ENCODE measurements around the gene MAPK1. TPM values are rescaled to one million over a fixed set of nuclear protein-coding genes. Genes with fewer than 3 reads are reported as not detected.
"Not testable (repeated sequence)": the region's sequence is repeated elsewhere in the genome, so short reads cannot be mapped to it uniquely, and the experiment has no call there.

MAPK1 gene
- total RNA-seq, 2 donors from 2014 or later: 61.4 to 63.1 TPM

DNA sequence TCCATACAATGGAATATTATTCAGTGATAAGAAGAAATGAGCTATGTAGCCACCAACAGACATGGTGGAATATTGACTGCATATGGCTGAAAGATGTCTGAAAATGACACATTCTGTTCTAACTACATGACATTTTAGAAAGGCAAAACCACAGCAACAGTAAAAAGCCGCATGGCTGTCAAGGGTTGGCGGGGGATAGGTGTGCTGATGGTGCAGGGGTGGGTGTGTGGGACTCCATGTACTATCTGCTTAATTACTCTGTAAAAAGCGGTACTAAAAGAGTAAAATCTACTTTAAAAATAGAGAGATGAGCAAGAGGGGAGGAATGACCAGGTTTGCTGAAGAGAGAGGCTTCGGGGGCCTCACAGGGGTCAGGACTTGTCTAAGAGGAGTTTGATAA is 115.2 kb downstream of the MAPK1 start:
- Histone ChIP-seq H3K9me3 (no peaks in the 10 kb centered on the region), H3K4me1 (ENCODE audit: control insufficient read depth in 1 of 2, low read depth in 2 of 2) (peaks cover 4 to 21% of the 10 kb centered on the region in 2 donors), H3K27me3 (replicated peaks; ENCODE audit: insufficient read depth) (no peaks in the 10 kb centered on the region), H3K27ac (no peak overlapping the region), H3K36me3 (no peaks in the 10 kb centered on the region), H3K4me3 (no peak overlapping the region)
- TF ChIP-seq, protein P1, sequence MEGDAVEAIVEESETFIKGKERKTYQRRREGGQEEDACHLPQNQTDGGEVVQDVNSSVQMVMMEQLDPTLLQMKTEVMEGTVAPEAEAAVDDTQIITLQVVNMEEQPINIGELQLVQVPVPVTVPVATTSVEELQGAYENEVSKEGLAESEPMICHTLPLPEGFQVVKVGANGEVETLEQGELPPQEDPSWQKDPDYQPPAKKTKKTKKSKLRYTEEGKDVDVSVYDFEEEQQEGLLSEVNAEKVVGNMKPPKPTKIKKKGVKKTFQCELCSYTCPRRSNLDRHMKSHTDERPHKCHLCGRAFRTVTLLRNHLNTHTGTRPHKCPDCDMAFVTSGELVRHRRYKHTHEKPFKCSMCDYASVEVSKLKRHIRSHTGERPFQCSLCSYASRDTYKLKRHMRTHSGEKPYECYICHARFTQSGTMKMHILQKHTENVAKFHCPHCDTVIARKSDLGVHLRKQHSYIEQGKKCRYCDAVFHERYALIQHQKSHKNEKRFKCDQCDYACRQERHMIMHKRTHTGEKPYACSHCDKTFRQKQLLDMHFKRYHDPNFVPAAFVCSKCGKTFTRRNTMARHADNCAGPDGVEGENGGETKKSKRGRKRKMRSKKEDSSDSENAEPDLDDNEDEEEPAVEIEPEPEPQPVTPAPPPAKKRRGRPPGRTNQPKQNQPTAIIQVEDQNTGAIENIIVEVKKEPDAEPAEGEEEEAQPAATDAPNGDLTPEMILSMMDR (IDR thresholded peaks at IDR 0.05): no peak
- no peak for ATAC-seq (ENCODE audit: insufficient number of reproducible peaks, low FRiP score, low read depth)
- DNase-seq (ENCODE audit: low spot score): no peak

DNA sequence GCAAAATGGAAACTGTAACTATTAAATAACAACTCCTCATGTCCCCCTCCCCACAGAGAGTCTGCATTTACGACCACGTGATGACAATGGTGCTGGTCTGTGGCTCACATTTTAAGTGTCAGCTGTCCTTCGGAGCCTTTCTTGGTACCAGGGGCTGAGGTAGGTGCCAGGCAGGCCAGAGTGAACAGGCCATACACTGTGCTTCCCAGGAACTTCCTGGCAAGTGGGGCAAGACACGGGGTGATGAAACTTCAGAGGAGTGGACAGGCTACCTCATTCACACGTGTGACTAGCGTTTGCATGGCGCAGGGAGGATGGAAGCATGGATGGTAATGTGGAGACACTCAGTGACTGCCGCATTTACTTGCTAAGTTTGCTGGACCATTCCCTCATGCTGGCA is 121.5 kb downstream of the MAPK1 start:
- Histone ChIP-seq H3K4me3 (no peak overlapping the region), H3K27ac (no peak overlapping the region), H3K27me3 (replicated peaks; ENCODE audit: insufficient read depth) (no peaks in the 10 kb centered on the region), H3K36me3 (no peaks in the 10 kb centered on the region), H3K4me1 (ENCODE audit: control insufficient read depth in 1 of 2, low read depth in 2 of 2) (no peaks in the 10 kb centered on the region), H3K9me3 (no peaks in the 10 kb centered on the region)
- TF ChIP-seq, protein P1 (IDR thresholded peaks at IDR 0.05): no peak
- no peak for ATAC-seq (ENCODE audit: insufficient number of reproducible peaks, low FRiP score, low read depth)
- no peak for DNase-seq (ENCODE audit: low spot score)

DNA sequence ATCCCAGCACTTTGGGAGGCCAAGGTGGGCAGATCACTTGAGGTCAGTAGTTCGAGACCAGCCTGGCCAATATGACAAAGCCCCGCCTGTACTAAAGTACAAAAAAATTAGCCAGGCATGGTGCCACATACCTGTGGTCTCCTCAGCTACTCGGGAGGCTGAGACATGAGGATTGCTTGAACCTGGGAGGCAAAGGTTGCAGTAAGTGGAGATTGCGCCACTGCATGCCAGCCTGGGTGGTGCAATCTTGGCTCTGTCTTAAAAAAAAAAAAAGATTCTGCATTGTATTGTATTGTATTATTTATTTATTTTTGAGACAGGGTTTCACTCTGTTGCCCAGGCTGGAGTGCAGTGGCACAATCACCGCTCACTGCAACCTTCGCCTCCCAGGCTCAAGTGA is 122.5 kb downstream of the MAPK1 start:
- H3K4me1 ChIP-seq (ENCODE audit: control insufficient read depth in 1 of 2, low read depth in 2 of 2); H3K27me3 ChIP-seq (replicated peaks; ENCODE audit: insufficient read depth); H3K9me3 ChIP-seq; DNase-seq (ENCODE audit: low spot score); ATAC-seq (ENCODE audit: insufficient number of reproducible peaks, low FRiP score, low read depth); H3K36me3 ChIP-seq; H3K27ac ChIP-seq; H3K4me3 ChIP-seq: not testable (repeated sequence)

DNA sequence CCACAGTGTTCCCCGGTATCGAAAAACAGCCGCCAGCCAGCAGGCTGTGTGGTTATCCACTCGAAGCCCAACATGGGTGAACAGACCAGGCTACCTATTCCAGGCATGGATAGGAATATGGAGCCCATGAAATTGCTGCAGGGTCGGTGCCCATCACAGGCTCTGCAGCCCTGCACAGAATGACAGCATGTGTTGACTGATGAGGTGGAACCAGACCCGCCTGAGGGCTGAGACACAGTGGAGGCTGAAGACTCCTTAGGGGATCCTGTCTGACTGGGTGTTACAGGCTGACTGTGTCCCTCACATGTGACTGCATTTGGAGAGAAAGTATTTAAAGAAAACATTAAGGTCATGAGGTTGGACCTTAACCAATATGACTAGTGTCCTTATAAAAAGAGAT is 125.7 kb downstream of the MAPK1 start:
- Histone ChIP-seq H3K27me3 (replicated peaks; ENCODE audit: insufficient read depth) (no peaks in the 10 kb centered on the region), H3K27ac (no peak overlapping the region), H3K4me1 (ENCODE audit: control insufficient read depth in 1 of 2, low read depth in 2 of 2) (no peaks in the 10 kb centered on the region), H3K9me3 (no peaks in the 10 kb centered on the region), H3K4me3 (no peak overlapping the region), H3K36me3 (no peaks in the 10 kb centered on the region)
- DNase-seq (ENCODE audit: low spot score) (no peak), ATAC-seq (ENCODE audit: insufficient number of reproducible peaks, low FRiP score, low read depth) (no peak)
- TF ChIP-seq, protein P1 (IDR thresholded peaks at IDR 0.05): no peak

DNA sequence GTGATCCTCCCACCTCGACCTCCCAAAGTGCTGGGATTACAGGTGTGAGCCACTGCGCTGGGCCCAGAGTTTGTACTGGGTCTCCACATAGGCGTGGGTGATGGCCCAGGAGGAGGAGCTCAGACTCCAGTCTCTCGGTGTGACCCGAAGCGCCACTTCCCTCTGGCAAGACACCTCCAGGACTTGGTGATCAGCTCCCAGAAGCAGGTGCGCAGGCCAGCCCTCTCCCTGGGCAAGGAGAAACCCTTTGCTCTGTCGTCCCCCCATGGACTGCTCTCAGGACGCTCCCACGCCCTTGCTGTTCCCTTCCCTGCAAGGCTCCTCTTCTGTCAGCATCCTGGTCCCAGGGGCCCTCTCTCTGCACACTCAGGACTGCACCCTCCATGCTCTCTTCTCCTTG is 126.4 kb downstream of the MAPK1 start:
- DNase-seq (ENCODE audit: low spot score) (no peak), ATAC-seq (ENCODE audit: insufficient number of reproducible peaks, low FRiP score, low read depth) (no peak)
- Histone ChIP-seq H3K4me1 (ENCODE audit: control insufficient read depth in 1 of 2, low read depth in 2 of 2) (peaks cover 0 to 3% of the 10 kb centered on the region in 2 donors), H3K27me3 (replicated peaks; ENCODE audit: insufficient read depth) (no peaks in the 10 kb centered on the region), H3K27ac (no peak overlapping the region), H3K9me3 (no peaks in the 10 kb centered on the region), H3K36me3 (no peaks in the 10 kb centered on the region), H3K4me3 (no peak overlapping the region)
- TF ChIP-seq, protein P1 (IDR thresholded peaks at IDR 0.05): no peak

DNA sequence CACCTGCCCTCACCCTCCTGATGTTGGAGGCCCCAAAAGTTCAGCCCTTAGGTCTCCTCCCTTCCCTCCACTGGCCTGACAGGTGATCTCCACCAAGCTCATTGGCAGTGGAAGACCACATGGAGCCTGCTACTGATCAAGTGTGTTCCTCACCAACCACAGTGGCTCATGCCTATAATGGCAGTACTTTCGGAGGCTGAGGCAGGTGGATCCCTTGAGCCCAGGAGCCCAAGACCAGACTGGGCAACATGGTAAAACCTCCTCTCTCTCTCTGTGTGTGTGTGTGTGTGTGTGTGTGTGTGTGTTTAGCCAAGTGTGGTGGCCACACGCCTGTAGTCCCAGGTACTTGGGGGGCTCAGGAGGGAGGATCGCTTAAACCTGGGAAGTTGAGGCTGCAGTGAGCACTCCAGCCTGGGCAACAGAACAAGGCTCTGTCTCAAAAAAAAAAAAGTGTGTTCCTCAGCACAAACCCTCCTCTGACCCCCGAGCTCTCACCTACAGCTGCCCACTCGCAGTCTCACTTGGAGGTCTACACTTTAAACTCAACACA is 127.5 kb downstream of the MAPK1 start:
- DNase-seq (ENCODE audit: low spot score): no peak
- no peak overlapping the region for H3K4me3 ChIP-seq
- H3K9me3 ChIP-seq: no peaks in the 10 kb centered on the region
- no peaks in the 10 kb centered on the region for H3K27me3 ChIP-seq (replicated peaks; ENCODE audit: insufficient read depth)
- H3K36me3 ChIP-seq: no peaks in the 10 kb centered on the region
- TF ChIP-seq, protein P1 (IDR thresholded peaks at IDR 0.05): no peak
- no peak overlapping the region for H3K27ac ChIP-seq
- no peak for ATAC-seq (ENCODE audit: insufficient number of reproducible peaks, low FRiP score, low read depth)
- H3K4me1 ChIP-seq (ENCODE audit: control insufficient read depth in 1 of 2, low read depth in 2 of 2): peaks cover under 1 to 6% of the 10 kb centered on the region in 2 donors

All from thoracic aorta (tissue), 2 donors.